ENCODE data around the gene OR51B2.
A peak's percentile ranks its signal among the peaks of the same experiment; 100 is the strongest.

The OR51B2 gene

DNA sequence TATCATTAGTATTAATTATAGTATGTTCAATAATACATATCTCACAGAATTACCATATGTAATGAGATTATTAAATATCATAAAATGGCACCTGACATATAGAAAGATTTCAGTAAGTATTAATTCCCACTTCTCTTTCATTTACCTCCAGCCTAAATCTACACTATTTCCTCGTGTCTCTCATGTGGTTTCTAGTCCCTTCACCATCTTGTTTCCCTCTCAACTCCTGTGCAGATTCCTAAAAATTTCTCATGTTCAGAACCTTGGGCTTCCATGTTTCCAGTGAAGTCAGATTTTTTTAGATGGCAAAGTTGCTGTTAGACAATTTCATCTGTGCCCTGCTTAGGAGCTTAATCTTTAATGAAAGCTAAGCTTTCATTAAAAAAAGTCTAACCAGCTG is 40.2 kb downstream of the OR51B2 start:
- DNase-seq (ENCODE audit: low spot score): no peak

DNA sequence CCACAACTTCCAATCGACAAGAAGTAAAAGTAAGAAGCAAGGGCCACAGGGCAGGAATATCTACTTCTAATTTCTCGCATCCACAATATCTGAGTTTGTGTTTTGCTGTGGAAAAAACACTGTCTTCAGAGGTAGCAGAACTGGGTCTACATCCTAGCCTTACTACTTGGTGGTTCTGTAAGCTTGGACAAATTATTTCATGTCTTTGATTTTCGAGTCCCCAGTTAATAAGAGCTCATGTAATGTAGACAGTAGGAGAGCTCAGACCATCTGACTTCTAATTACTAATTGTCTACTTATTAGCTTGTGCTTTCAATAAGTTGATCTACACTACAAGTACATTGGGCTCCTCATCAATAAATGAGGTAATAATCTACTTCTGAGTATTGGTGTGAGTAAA is 41.0 kb downstream of the OR51B2 start:
- DNase-seq (ENCODE audit: low spot score): no peak

DNA sequence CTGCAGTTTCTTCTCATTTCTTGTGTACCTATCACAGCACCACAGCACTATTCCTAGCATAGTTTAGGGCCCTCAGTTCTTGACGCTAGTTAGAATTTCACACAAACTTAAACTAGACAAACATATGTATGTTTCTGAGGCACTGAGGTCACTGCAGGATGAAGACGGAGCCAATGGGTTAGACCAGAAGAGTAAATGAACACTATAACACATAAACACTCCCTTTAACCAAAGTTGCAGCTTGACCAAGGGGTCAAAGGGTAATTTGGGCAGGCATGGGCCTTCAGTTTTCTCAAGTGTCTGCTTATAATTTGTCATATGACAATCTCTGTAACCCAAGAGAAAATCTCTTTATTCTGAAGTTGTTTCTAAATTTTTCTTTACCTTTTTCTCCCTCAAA is 41.5 kb downstream of the OR51B2 start:
- DNase-seq (ENCODE audit: low spot score): no peak

- DNase-seq (ENCODE audit: low spot score): no peak
Observed at GRCh38 chr11:5281596-5281995, 42.5 kb downstream of the OR51B2 start.

DNA sequence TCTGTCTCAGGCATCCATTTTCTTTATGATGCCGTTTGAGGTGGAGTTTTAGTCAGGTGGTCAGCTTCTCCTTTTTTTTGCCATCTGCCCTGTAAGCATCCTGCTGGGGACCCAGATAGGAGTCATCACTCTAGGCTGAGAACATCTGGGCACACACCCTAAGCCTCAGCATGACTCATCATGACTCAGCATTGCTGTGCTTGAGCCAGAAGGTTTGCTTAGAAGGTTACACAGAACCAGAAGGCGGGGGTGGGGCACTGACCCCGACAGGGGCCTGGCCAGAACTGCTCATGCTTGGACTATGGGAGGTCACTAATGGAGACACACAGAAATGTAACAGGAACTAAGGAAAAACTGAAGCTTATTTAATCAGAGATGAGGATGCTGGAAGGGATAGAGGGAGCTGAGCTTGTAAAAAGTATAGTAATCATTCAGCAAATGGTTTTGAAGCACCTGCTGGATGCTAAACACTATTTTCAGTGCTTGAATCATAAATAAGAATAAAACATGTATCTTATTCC is 43.5 kb downstream of the OR51B2 start:
- peak; percentile 93 for DNase-seq (ENCODE audit: low spot score)

DNA sequence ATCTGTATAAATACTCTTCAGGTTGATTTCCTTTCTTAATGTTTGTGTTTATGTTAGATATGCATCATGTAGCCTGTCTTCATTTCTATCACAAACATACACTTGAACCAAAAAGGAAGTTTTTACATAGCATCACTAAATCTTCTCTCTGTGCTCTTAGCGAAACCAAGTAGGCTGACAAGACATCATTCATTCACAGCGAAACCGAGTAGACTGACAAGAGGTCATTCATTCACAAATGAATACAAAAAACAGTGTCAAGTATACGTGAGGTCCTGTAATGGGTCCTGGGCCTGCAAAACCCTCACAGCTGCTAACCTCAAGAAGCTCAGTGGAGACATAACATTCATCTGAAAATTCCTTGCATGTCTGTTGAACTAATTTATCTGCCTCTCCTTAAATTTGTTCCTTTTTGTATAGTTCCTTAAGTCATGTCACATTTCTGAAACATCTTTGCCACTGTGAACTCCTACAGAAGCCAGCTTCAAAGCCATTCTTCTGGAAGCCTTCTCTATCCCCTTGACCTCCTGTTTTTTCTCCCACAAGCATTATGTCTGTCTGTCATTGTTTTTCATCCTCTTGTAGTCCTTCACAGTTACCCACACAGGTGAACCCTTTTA is 44.5 kb downstream of the OR51B2 start:
- DNase-seq (ENCODE audit: low spot score): no peak

DNA sequence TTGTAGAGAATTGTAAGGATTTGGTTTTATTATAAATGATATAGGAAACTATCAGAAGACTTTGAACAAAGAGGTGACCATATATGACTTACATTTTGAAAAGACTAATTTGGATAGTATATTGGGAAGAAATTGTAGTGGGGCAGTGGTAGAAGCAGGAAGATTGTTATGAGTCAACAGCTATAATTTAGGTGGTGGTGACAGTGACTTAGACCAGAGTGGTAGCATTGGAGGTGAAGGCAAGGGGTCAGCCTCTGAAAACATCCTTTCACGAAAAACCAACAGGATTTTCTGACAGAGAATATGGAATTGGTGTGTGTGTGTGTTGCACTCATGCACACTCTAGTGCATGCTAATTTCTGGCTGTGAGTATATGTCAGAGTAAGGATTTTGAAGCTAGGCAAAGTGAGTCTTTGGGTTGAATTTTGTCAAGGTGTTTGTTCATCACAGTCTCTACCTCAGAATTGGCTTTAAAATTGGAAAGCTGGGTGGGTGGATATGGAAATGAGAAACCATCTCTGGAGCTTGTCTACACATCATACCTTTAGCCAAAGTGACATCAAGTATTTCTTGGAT is 46.2 kb downstream of the OR51B2 start:
- no peak for DNase-seq (ENCODE audit: low spot score)

DNA sequence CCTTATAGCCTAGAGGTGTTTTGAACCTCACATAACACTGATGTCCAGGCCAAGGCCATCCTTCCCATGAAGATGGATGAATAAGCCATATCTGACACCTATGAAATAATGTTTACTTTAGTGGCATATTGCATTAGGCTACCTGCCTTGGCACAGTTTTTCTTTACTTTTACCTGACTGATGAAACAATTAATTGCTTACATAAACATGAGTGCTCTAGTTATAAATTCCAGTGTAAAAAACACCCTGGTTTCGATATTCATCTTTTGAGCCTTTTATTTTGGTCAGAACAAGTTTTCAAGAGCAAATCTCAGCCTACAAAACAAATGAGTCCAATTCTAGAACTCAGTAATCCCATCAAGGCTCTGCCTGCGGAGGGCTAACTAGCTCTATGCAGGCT is 47.4 kb downstream of the OR51B2 start:
- no peak for DNase-seq (ENCODE audit: low spot score)

DNA sequence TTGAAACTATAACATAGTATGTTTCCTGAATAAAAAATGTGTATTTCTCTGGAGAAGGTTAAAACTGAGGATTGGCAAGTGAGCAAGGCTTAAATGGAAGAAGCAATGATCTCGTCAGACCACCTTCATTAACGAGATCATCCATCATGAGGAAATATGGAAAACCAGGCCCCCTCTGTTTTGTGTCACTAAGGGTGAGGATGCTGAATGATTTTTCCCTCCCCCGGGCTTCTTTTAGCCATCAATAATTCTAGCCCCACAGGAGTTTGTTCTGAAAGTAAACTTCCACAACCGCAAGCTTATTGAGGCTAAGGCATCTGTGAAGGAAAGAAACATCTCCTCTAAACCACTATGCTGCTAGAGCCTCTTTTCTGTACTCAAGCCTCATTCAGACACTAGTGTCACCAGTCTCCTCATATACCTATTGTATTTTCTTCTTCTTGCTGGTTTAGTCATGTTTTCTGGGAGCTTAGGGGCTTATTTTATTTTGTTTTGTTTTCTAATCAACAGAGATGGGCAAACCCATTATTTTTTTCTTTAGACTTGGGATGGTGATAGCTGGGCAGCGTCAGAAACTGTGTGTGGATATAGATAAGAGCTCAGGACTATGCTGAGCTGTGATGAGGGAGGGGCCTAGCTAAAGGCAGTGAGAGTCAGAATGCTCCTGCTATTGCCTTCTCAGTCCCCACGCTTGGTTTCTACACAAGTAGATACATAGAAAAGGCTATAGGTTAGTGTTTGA is 48.6 kb downstream of the OR51B2 start:
- DNase-seq (ENCODE audit: low spot score): no peak

DNA sequence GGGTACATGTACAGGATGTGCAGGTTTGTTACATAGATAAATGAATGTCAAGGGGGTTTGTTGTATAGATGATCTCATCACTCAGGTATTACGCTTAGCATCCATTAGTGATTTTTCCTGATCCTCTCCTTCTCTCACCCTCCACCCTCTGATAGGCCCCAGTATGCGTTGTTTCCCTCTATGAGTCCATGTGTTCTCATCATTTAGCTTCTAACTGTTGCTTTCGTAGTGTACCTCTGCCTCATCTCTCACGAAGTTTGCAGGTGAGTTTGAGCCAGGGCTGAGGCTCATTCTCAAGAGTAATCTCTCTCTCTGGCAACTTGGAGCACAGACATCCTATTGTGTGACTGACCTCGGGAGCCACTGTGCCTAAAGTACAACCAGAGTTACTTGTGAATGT is 49.7 kb downstream of the OR51B2 start:
- no peak for DNase-seq (ENCODE audit: low spot score)
